IMR-90 (cell line): ENCODE measurements around the gene SCPEP1. TPM values are rescaled to one million over a fixed set of nuclear protein-coding genes. Genes with fewer than 3 reads are reported as not detected.

ENCODE experiments used
- ATAC-seq: fragments of 200-7000 bp; cut with Tn5 transposase; 2 replicates; pipeline ENCODE4 v1.9.1; 2020; ENCODE audit warnings: low read depth, mild to moderate bottlenecking, moderate library complexity
- BruUV-seq: library from RNA; stranded (reverse); fragments of 400-500 nt; replicated peaks from 2 replicates; lab custom pipeline; 2021; lab: Mats Ljungman, UMichigan
- CTCF ChIA-PET: fragments of 300-600 bp; formaldehyde crosslinking; extraction: SDS; loops from one replicate; lab custom pipeline; 2021; ENCODE audit warnings: antibody characterized with exemption; lab: Yijun Ruan, JAX
- POLR2A ChIA-PET: fragments of 300-600 bp; sonication (Branson Sonifier 250); formaldehyde crosslinking; loops from one replicate; lab custom pipeline; 2022; ENCODE audit warnings: antibody characterized with exemption; ENCODE audit not compliant: unreplicated experiment; lab: Charles Lee
- DNase-seq: peaks from one replicate; pipeline ENCODE4 v3.0.0; 2013
- H2AFZ ChIP-seq: replicated peaks from 2 replicates; pipeline ENCODE3; 2013; ENCODE audit warnings: low read length, mild to moderate bottlenecking; ENCODE audit not compliant: poor library complexity
- H2AK5ac ChIP-seq: 2 replicates; pipeline ENCODE4 v1.6.1; 2013; ENCODE audit warnings: low read depth, low read length, inconsistent platforms
- H2AK9ac ChIP-seq: replicated peaks from 2 replicates; pipeline ENCODE3; 2013; ENCODE audit warnings: mild to moderate bottlenecking, low read depth, low read length, moderate library complexity; ENCODE audit not compliant: poor library complexity
- H2BK120ac ChIP-seq: 2 replicates; pipeline ENCODE4 v1.6.1; 2013; ENCODE audit warnings: low read depth, low read length, inconsistent platforms
- H2BK15ac ChIP-seq: 3 replicates; pipeline ENCODE4 v1.6.1; 2013; ENCODE audit warnings: low read depth, low read length, inconsistent platforms
- H2BK20ac ChIP-seq: 2 replicates; pipeline ENCODE4 v1.6.1; 2013; ENCODE audit warnings: low read depth, mild to moderate bottlenecking, inconsistent platforms, low read length, moderate library complexity
- H2BK5ac ChIP-seq: 2 replicates; pipeline ENCODE4 v1.6.1; 2013; ENCODE audit warnings: mild to moderate bottlenecking, low read depth, low read length, inconsistent platforms; ENCODE audit not compliant: poor library complexity, severe bottlenecking
- H3K14ac ChIP-seq: replicated peaks from 2 replicates; pipeline ENCODE4 v1.6.1; 2013; ENCODE audit warnings: low read depth, low read length, inconsistent platforms
- H3K18ac ChIP-seq: 2 replicates; pipeline ENCODE4 v1.6.1; 2013; ENCODE audit warnings: low read depth, low read length, control low read depth
- H3K23ac ChIP-seq: 2 replicates; pipeline ENCODE4 v1.6.1; 2013; ENCODE audit warnings: low read depth, low read length, inconsistent platforms
- H3K27ac ChIP-seq: 2 replicates; pipeline ENCODE4 v1.5.1; 2013; ENCODE audit warnings: mild to moderate bottlenecking, control low read depth, low read length; ENCODE audit not compliant: insufficient read depth
- H3K27me3 ChIP-seq: 2 replicates; pipeline ENCODE4 v1.6.1; 2013; ENCODE audit warnings: low read length; ENCODE audit not compliant: control insufficient read depth, insufficient read depth
- H3K36me3 ChIP-seq: 2 replicates; pipeline ENCODE4 v1.6.1; 2013; ENCODE audit warnings: low read length, mixed read lengths; ENCODE audit not compliant: control insufficient read depth, insufficient read depth
- H3K4ac ChIP-seq: 2 replicates; pipeline ENCODE4 v1.6.1; 2013; ENCODE audit warnings: low read depth, low read length, inconsistent platforms
- H3K4me1 ChIP-seq: 2 replicates; pipeline ENCODE4 v1.6.1; 2013; ENCODE audit warnings: low read length, mixed read lengths; ENCODE audit not compliant: control insufficient read depth, insufficient read depth
- H3K4me2 ChIP-seq: 2 replicates; pipeline ENCODE4 v1.6.1; 2013; ENCODE audit warnings: low read depth, mild to moderate bottlenecking, control low read depth, low read length, moderate library complexity
- H3K4me3 ChIP-seq: 2 replicates; pipeline ENCODE4 v1.5.1; 2013; ENCODE audit warnings: low read depth, mild to moderate bottlenecking, control low read depth, low read length, moderate library complexity; ENCODE audit not compliant: insufficient read depth
- H3K56ac ChIP-seq: 2 replicates; pipeline ENCODE4 v1.6.1; 2013; ENCODE audit warnings: low read length, inconsistent platforms; ENCODE audit not compliant: insufficient read depth; ENCODE audit errors: extremely low read depth
- H3K79me1 ChIP-seq, 2 experiments: 2 replicates each; pipeline ENCODE4 v1.6.1; 2013; ENCODE audit warnings: low read length in 2 of 2, inconsistent platforms in 1 of 2, low read depth in 1 of 2
- H3K9ac ChIP-seq: 2 replicates; pipeline ENCODE4 v1.6.1; 2013; ENCODE audit warnings: low read depth, low read length, control low read depth
- H3K9me1 ChIP-seq: 2 replicates; pipeline ENCODE4 v1.6.1; 2013; ENCODE audit warnings: low read length, inconsistent platforms; ENCODE audit not compliant: insufficient read depth
- H3K9me3 ChIP-seq: 2 replicates; pipeline ENCODE4 v1.6.1; 2013; ENCODE audit warnings: low read length; ENCODE audit not compliant: control insufficient read depth, insufficient read depth
- H4K20me1 ChIP-seq: 2 replicates; pipeline ENCODE4 v1.6.1; 2013; ENCODE audit warnings: low read length, inconsistent platforms; ENCODE audit not compliant: insufficient read depth
- H4K5ac ChIP-seq: 2 replicates; pipeline ENCODE4 v1.6.1; 2013; ENCODE audit warnings: mild to moderate bottlenecking, low read depth, low read length, control low read depth
- H4K8ac ChIP-seq, 2 experiments: 2 replicates each; pipeline ENCODE4 v1.6.1; 2013; ENCODE audit warnings: low read depth in 2 of 2, low read length in 2 of 2, control low read depth in 1 of 2, inconsistent platforms in 1 of 2
- H4K91ac ChIP-seq: 2 replicates; pipeline ENCODE4 v1.6.1; 2013; ENCODE audit warnings: low read depth, low read length, inconsistent platforms; ENCODE audit not compliant: insufficient read depth
- CEBPB ChIP-seq: IDR thresholded peaks from 2 replicates; pipeline ENCODE4 v1.6.1; 2012; ENCODE audit warnings: low read depth, low read length, improper control_type of control experiment
- MAFK ChIP-seq: IDR thresholded peaks from 2 replicates; pipeline ENCODE4 v1.6.1; 2012; ENCODE audit warnings: low read depth, low read length, improper control_type of control experiment
- MAZ ChIP-seq: IDR thresholded peaks from 2 replicates; pipeline ENCODE4 v1.6.1; 2012; ENCODE audit warnings: low read depth, mild to moderate bottlenecking, low read length, improper control_type of control experiment, moderate library complexity, borderline replicate concordance
- MXI1 ChIP-seq: IDR thresholded peaks from 2 replicates; pipeline ENCODE4 v1.6.1; 2012; ENCODE audit warnings: low read depth, mild to moderate bottlenecking, low read length, moderate library complexity, borderline replicate concordance
- NFE2L2 ChIP-seq: fragments of 150-350 bp; IDR thresholded peaks from 2 replicates; pipeline ENCODE4 v1.6.1; 2016; ENCODE audit warnings: low read depth, mild to moderate bottlenecking, low read length
- POLR2A ChIP-seq: IDR thresholded peaks from 2 replicates; pipeline ENCODE4 v1.6.1; 2012; ENCODE audit warnings: mild to moderate bottlenecking, low read depth, low read length
- RAD21 ChIP-seq: IDR thresholded peaks from 2 replicates; pipeline ENCODE4 v1.6.1; 2012; ENCODE audit warnings: low read length, improper control_type of control experiment
- RCOR1 ChIP-seq: IDR thresholded peaks from 2 replicates; pipeline ENCODE4 v1.6.1; 2012; ENCODE audit warnings: mild to moderate bottlenecking, low read length, improper control_type of control experiment; ENCODE audit not compliant: insufficient replicate concordance
- RFX5 ChIP-seq: IDR thresholded peaks from 2 replicates; pipeline ENCODE4 v1.8.0; 2012; ENCODE audit warnings: low read depth, mild to moderate bottlenecking, low read length, moderate library complexity
- SMC3 ChIP-seq: fragments of 150-350 bp; IDR thresholded peaks from 2 replicates; pipeline ENCODE4 v1.6.1; 2016; ENCODE audit warnings: low read depth, mild to moderate bottlenecking, antibody characterized with exemption, low read length, moderate library complexity
- WGBS, 2 experiments: methylation state at CpG; one replicate each; pipeline versions ENCODE4 v1.1.5 to v1.1.7; 2013; ENCODE audit warnings: missing lambda C conversion rate in 2 of 2; ENCODE audit not compliant: insufficient read length in 1 of 2; ENCODE audit errors: extremely low coverage in 2 of 2; 5-methylcytosine and 5-hydroxymethylcytosine counted together
- dilution Hi-C: fragments of 300-500 bp; cut with HindIII; formaldehyde crosslinking; loops from one replicate; pipeline ENCODE4 v1.14.3; 2018; ENCODE audit warnings: low sequenced_read_pairs; ENCODE audit not compliant: unreplicated experiment
- in situ Hi-C: fragments of 300-500 bp; cut with MboI; formaldehyde crosslinking; loops from 3 replicates; pipeline ENCODE4 v1.14.3; 2019; ENCODE audit warnings: low sequenced_read_pairs, inconsistent platforms, mixed read lengths
- intact Hi-C: fragments of 100-400 bp; cut with micrococcal nuclease; formaldehyde crosslinking; loops from 2 replicates; pipeline ENCODE4 v1.10.0; 2022
- polyA plus RNA-seq, 3 experiments: library from polyadenylated mRNA; depleted of rRNA; stranded (reverse); fragments of >200 nt; gene quantifications; 2 replicates each; pipeline ENCODE4 v1.2.3, GENCODE V29; 2012; ENCODE audit warnings: low replicate concordance in 1 of 3
- total RNA-seq: library from RNA; depleted of rRNA; stranded (reverse); fragments of >200 nt; gene quantifications from 2 replicates; pipeline ENCODE4 v1.2.3, GENCODE V29; 2012
- TF ChIP-seq, protein P1 (sequence below): fragments of 150-350 bp; IDR thresholded peaks from 2 replicates; pipeline ENCODE4 v1.6.1; 2016; ENCODE audit warnings: low read depth, mild to moderate bottlenecking, low read length, moderate library complexity, borderline replicate concordance
- TF ChIP-seq, protein P2 (sequence below): fragments of 150-350 bp; IDR thresholded peaks from 2 replicates; pipeline ENCODE4 v1.6.1; 2017; ENCODE audit warnings: mild to moderate bottlenecking, antibody characterized with exemption, low read length, low read depth

SCPEP1 gene
- total and polyA plus RNA-seq, 2 of the 4 experiments (the other 2 are of a cell fraction) = 16.5 to 32.1 TPM

DNA sequence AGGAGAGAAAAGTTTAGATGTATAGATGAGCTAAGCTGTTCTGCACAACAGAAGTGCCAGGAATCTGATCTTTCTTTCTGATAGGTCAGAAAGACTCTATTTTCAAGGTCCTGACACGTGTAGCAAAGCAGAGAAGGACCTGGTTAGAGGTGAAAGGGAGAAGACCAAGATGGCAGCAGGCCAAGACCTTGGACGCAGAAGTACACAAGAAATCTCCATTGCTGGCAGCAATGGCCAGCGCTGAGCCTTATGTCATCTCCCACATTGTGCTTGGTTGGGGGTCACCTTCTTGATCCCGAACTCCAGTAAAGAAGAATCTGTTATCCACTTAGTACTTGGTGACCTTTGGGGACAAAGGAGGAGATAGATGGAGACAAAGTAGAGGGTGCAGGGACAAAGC is 65.3 kb downstream of the SCPEP1 start:
- no peak for DNase-seq
- Histone ChIP-seq H2BK20ac (no peak overlapping the region), H3K23ac (no peak overlapping the region), H4K91ac (no peak overlapping the region), H3K9me3 (no peaks in the 10 kb centered on the region), H2BK15ac (no peak overlapping the region), H3K9me1 (no peaks in the 10 kb centered on the region), H3K14ac (no peak overlapping the region), H4K5ac (no peak overlapping the region), H4K20me1 (no peaks in the 10 kb centered on the region), H3K27me3 (peaks cover 43% of the 10 kb centered on the region), H3K4me1 (no peaks in the 10 kb centered on the region), H2AFZ (no peak overlapping the region), H3K56ac (no peak overlapping the region), H3K9ac (no peak overlapping the region), H4K8ac (no peak overlapping the region), H3K4me3 (no peak overlapping the region), H3K4me2 (no peak overlapping the region), H3K4ac (no peak overlapping the region), H3K27ac (no peak overlapping the region), H3K36me3 (no peaks in the 10 kb centered on the region), H2BK120ac (no peak overlapping the region), H3K18ac (no peak overlapping the region), H2AK9ac (no peak overlapping the region), H2AK5ac (no peak overlapping the region), H2BK5ac (no peak overlapping the region), H3K79me1 (no peaks in the 10 kb centered on the region)
- in situ Hi-C loops = no loop called here
- POLR2A ChIA-PET = no interaction called here
- BruUV-seq = no TSS peak
- CTCF ChIA-PET = no interaction called here
- no peak for TF ChIP-seq MXI1
- no peak for TF ChIP-seq SMC3
- no peak for TF ChIP-seq POLR2A
- no peak for TF ChIP-seq MAZ
- TF ChIP-seq RAD21 = no peak
- TF ChIP-seq MAFK = no peak
- TF ChIP-seq, protein P1, sequence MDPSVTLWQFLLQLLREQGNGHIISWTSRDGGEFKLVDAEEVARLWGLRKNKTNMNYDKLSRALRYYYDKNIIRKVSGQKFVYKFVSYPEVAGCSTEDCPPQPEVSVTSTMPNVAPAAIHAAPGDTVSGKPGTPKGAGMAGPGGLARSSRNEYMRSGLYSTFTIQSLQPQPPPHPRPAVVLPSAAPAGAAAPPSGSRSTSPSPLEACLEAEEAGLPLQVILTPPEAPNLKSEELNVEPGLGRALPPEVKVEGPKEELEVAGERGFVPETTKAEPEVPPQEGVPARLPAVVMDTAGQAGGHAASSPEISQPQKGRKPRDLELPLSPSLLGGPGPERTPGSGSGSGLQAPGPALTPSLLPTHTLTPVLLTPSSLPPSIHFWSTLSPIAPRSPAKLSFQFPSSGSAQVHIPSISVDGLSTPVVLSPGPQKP = no peak
- TF ChIP-seq, protein P2, sequence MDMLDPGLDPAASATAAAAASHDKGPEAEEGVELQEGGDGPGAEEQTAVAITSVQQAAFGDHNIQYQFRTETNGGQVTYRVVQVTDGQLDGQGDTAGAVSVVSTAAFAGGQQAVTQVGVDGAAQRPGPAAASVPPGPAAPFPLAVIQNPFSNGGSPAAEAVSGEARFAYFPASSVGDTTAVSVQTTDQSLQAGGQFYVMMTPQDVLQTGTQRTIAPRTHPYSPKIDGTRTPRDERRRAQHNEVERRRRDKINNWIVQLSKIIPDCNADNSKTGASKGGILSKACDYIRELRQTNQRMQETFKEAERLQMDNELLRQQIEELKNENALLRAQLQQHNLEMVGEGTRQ = no peak
- TF ChIP-seq RCOR1 = no peak
- no peak for TF ChIP-seq NFE2L2
- TF ChIP-seq CEBPB = no peak
- no peak for TF ChIP-seq RFX5
- ATAC-seq = no peak
- intact Hi-C loops = no loop called here
- WGBS, 2 experiments = 0% methylated on average over 1 of the region's 4 CpGs; no CpG with 5 or more reads in 1 of the 2 experiments
- dilution Hi-C loops = no loop called here
